HG03432 (cell line): ENCODE data around the gene STAP2.
"Not testable (repeated sequence)": the region's sequence is repeated elsewhere in the genome, so short reads cannot be mapped to it uniquely, and the experiment has no call there.

ENCODE experiments used
- ATAC-seq: cut with Tn5 transposase; IDR thresholded peaks from one replicate; pipeline ENCODE4 v1.9.1; 2021; ENCODE audit warnings: mild to moderate bottlenecking, moderate library complexity; ENCODE audit not compliant: unreplicated experiment

Gene STAP2

GRCh38 chr19:4328991-4329681, 9.5 kb downstream of the STAP2 start:
- not testable (repeated sequence) for ATAC-seq

DNA sequence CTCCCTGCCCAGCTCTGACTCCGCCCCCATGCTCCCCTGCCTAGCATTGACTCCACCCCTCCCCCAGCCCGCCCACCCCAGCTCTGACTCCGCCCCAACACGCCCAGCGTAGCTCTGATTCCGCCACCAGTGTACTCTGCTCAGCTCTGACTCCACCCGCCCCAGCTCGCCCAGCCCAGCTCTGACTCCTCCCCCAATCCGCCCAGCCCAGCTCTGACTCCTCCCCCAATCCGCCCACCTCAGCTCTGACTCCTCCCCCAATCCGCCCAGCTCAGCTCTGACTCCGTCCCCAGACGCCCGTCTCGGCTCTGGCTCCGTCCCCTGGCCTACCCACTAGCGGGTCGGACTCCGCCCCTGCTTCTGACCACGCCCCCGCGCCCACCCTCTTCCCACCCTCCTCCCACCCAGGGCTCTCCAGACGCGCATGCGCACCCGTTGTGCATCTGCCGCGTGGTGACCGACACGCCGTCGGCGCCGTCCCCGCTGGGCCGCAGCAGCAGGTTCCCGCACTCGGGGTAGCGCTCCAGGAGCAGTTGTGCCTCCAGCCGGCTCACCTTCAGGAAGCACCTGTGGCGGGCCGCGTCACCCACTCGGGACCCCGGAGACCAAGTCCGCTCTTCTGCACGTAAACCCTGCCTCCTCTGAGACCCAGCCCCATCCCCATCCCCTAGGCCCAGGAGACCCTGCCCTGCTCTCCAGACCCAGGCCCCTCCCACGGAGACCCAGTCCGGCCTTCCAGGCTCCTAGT, 10.2 kb downstream of the STAP2 start:
- ATAC-seq, result peak; percentile 77

- ATAC-seq, result peak; percentile 2
These were observed 10.8 kb downstream of the STAP2 start for GRCh38 chr19:4327877-4328242.

GRCh38 chr19:4327252-4327876, 11.3 kb downstream of the STAP2 start:
- peak; percentile 33 for ATAC-seq

DNA sequence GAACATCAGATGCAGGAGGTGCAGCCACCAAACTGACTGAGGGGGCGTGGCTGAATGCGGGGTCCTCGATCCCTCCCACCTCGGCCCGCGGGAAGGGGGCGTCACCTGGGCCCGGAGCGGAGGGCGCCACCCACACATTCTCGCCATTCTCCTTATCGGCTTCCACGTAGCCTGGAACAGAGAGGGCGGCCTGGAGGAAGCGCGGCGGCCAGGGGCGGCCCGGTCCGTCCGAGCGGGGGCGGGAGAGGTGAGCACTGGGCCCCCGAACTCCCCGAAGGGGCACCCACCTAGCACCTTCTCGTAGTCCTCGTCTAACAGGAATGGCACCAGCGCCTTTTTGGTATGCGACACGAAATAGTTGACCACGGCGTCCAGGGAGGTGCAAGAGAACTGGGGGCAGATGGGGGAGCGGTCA, 11.8 kb downstream of the STAP2 start:
- no peak for ATAC-seq

- ATAC-seq, result no peak
These were observed 12.3 kb downstream of the STAP2 start for GRCh38 chr19:4326215-4326836.

DNA sequence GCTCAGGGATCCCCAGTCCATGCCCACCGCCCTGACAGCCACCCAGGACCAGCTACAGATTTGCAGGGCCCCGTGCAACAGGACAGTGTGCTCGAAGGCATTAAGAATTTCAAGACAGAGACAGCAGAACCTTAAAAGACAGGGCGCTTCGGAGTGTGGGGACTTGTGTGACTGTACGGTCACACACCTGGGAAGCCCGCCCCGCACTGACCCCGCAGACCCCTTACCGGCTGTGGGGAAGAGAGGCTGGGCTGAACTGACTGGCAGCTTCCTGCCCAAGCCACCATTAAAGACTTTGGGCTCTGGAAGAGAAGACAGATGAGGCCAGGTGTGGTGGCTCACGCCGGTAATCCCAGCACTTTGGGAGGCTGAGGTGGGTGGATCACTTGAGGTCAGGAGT, 14.4 kb downstream of the STAP2 start:
- no peak for ATAC-seq

DNA sequence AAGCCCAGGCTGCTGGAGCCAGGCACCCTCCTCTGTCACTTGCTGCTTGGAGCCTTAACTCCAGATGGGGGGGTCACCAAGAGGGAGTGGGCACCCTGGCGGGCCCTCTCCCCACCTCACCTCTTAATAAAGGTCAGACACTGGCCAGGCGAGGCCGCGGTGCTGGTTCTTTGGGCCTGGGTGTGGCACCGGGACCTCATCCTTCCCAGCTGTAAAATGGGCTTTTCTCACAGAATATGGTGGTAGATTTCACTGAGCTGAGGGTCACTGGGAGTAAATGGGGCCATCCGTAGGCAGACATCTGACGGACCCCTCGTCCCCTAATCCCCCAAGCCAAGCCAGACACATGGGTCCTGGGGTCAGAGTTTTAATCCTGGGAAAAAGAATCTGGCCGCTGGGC, 14.9 kb downstream of the STAP2 start:
- no peak for ATAC-seq

GRCh38 chr19:4322942-4323665, 15.5 kb downstream of the STAP2 start:
- no peak for ATAC-seq

- no peak for ATAC-seq
These were observed 18.2 kb downstream of the STAP2 start for GRCh38 chr19:4320419-4320818.

GRCh38 chr19:4319067-4319718, 19.4 kb downstream of the STAP2 start:
- no peak for ATAC-seq

- no peak for ATAC-seq
These were observed 20.2 kb downstream of the STAP2 start for GRCh38 chr19:4318460-4318859.

DNA sequence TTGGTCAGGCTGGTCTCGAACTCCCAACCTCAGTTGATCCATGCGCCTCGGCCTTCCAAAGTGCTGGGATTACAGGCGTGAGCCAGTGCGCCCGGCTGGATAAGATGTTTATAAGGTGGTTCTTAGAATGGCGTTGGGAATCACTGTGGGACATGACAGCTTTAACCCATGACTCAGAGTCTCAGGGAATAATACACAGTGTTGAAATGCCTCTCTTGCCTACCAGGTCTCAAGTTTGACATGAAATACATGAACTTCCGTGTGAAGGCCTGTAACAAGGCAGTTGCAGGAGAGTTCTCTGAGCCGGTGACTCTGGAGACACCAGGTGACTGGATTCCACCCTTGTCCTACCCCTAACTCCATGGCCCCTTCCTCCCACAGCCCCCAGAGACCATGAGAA, 21.7 kb downstream of the STAP2 start:
- no peak for ATAC-seq

- no peak for ATAC-seq
These were observed 24.7 kb downstream of the STAP2 start for GRCh38 chr19:4313847-4314490.

DNA sequence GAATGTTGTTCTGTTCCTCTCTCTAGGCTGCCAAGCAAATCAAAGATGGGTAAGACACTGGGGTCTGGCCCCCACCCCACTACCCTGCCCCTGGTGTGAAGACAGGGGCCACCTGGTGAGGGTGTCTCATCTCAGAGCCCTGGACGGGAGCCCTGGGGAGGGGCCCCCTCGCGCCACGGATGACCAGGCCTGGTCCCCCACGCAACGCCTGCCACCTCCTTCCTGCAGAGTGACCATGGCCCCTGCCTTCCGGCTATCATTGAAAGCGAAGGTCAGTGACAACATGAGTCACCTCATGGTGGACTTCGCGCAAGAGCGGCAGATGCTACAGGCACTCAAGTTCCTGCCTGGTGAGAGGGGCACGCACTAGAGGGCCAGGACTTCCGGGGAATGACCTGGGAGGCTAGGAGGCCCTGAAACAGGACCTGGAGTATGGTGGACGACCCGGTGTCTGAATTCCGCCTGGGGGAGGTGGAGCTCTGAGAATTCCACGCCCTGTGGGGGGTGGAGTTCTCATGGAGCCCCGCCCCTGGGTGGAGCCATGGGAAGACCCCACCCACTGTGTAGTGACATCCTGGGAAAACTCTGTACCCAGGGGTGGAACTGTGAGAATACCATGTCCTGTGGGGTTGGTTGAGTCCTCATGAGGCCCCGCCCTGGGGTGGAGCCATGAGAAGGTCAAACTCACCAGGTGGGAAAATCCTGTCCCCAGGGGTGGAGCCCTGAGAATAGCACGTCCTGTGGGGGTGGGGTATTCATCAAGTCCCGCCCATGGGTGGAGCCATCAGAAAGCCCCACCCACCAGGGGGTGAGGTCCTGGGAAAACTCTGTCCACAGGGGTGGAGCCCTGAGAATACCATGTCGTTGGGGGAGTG, 28.1 kb downstream of the STAP2 start:
- ATAC-seq, result no peak

- ATAC-seq, result no peak
These were observed 33.0 kb downstream of the STAP2 start for GRCh38 chr19:4305659-4306058.

- ATAC-seq, result no peak
These were observed 33.4 kb downstream of the STAP2 start for GRCh38 chr19:4305257-4305612.

DNA sequence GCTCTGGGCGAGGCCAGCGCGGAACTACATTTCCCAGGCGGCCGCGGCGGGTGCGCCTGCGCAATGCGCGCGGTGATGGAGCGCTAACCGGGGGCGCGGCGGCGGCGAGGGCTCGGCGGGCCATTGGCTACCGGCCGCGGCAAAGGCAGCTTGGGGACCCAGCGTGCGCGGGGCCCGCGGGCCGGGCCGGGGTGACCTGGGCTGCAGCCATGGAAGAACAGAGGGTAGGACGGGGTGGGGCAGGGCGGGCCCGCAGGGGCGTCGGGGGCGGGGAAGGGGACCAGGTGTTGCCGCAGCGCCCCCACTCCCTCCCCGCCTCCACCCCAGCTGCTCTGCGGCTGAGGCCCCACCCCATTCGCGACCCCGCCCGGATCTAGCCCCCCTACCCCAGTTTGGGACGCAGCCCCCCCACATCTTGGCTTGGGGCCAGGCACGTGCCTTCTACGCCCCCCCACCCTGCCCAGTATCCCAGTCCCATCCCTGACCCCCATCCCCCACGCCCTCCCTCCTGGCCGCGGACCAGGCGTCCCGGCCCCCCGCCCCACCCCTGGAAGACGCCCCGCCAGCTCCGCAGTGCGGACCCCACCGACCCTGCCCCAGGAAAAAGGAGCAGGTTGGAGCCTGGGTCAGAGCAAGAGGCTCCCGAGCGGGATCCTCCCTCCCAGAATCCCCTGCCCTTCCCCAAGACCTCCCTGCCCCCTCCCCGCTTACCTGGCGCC, 33.9 kb downstream of the STAP2 start, which contains the start of gene FSD1:
TSS of gene FSD1 (plus strand) at position 61 of the 719 bp plus-strand sequence. CDS start at position 210, 149 bp downstream.
- ATAC-seq, result no peak
